CD4-positive, alpha-beta T cell treated with Interleukin-15 for 4 hours (primary cell): ENCODE measurements around the gene COG3.

Experiments
- DNase-seq: peaks from one replicate; pipeline ENCODE4 v3.0.0-alpha.2; 2020; ENCODE audit warnings: low spot score

The COG3 gene

GRCh38 chr13:45446181-45446580 is 18.6 kb upstream of the COG3 start:
- no peak for DNase-seq

DNA sequence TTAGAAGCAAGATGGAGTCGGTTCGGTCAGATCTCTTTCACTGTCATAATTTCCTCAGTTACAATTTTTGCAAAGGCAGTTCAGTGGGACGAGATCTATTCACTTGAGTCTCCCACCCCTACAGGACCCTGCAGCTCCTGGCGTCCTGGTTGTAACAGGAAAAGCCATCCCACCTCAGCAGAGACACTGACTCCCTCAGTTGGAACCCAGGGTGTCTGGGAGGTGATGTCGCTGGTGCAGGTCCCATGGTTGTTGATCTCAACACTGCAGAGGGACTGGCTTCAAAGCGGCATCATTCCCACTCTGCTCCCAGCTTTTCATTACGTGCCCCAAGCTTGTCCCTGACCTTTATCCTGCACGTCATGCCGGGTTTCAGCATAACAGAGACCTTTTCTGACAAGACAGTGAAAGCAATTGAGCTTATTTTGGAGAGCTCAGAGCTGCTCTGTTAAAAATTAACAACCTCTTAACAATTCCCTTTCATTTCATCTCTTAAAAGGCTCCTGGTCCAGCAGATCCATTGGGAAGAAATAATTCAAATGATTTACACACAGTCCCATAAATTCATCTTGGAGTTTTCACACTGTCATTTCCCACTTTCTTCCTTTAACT is 17.6 kb upstream of the COG3 start:
- DNase-seq: no peak

DNA sequence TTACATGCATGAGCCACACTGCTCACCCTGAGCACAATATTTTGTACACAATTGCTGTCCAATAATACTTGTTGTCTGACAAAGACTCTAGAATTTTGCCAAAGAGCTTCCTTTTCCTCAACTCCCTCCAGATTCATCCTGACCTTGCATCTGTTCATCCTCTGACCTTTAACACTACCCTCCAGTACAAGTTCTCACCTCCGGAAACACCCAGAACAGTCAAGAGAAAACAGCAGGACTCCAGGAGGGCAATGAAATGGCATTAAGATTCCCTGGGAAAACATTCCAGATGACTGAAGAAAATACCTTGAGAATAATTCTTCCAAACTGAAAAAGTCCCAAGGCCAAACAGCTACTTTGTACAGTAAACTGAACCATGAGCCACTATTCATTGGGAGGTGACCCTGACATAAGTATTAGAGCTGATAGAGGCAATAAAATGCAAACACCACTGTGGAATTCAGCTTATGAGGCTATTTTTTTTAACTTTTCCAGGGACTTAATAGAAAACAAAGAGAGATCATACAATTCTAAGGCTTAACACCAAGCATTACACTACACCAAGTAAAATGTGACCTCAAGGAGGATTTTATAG is 15.7 kb upstream of the COG3 start:
- no peak for DNase-seq

- DNase-seq: no peak
These were observed 13.5 kb upstream of the COG3 start for GRCh38 chr13:45451282-45451681.

- DNase-seq: no peak
These were observed 10.5 kb upstream of the COG3 start for GRCh38 chr13:45454204-45454603.

DNA sequence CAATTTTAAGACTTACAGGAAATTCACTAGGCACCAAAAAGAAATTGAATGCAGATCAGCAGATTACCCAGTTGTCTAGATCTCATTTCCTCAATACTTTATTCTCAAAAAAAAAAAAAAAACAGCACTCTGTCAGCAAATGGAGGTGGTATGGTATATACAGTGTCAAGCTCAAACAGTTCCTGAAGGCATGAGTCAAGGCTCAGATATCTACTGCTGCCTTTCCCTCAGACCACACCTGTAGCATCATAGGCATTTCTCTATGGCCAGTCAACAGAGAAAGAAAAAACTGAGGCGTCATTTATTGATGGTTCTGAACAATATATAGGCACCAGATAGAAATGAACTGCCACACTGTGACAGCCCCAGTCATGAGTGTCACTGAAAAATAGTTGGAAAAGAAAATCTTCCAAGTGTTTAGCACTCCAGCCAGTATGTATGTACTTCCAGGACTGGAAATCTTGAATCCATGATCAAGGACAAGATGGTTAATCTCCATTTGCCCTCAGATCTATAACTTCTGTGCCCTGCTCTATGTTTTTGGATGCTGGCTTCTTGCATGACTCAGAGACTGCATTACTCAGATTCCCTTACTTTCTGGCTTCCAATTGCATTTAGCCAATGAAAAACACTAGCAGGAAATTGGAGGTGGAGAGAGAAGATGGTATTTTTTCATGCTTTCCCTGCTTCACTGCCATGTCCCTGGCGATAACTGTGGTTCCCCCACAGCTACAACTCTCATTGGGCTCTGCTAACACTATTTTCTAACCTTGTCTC is 8.4 kb upstream of the COG3 start:
- no peak for DNase-seq

DNA sequence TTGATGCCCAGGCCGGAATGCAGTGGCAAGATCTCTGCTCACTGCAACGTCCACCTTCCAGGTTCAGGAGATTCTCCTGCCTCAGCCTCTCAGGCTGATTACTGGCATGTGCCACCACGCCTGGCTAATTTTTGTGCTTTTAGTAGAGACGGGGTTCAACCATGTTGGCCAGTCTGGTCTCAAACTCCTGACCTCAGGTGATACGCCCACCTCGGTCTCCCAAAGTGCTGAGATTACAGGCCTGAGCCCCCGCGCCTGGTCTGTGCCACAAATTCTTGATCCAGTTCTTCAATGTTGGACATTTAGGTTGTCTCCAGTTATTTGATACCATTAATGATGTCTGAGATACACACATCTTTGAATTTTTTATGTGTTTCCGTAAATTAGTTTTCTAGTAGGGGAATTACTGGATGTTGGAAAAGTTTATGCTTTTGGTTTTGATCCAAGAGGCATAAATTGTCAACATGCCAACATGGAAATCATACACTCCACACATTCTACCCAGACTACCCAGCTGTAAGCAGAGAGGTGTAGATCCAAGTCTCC is 525 bp upstream of the COG3 start:
- DNase-seq: no peak

DNA sequence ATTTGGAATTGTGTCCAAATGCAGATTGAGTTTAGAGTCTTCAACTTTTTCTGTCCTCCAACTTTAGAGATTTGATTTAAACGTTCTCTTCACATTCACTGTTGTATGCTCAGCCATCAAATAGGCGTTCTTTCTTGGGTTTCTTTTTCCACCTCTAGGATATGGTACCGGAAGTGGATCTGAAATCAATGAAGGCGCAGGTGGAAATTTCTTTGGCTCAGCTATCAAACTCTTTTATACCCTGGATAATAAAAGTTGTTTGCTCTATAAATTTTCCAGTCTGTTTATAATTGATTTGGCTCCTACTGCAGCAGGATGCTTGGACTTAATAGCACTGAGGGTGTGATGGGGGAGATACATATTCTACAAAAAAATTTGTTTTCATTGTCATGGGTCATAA is 1.6 kb downstream of the COG3 start:
- no peak for DNase-seq

DNA sequence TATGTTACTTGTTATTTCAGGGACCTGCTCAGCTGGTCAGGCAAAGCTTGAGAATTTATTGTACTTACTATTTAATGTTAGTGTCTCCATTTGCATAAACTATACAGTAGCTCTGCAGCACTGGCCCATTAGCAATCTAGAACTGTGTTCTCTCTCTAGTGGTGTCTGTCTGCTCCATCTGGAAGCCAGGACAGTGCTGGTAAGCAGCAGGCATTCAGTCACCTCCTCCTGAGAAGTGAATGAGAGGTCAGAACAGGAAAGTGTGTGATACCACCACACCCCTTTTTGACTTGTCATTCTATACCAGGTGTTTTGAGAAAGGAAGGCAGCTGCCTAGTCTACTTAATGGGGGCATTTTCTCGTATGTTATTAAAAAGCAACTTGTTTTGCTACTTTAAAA is 3.9 kb downstream of the COG3 start:
- DNase-seq: no peak

- no peak for DNase-seq
These were observed 7.5 kb downstream of the COG3 start for GRCh38 chr13:45472171-45472705.

- DNase-seq: peak; percentile 24
These were observed 8.9 kb downstream of the COG3 start for GRCh38 chr13:45473627-45474026.

DNA sequence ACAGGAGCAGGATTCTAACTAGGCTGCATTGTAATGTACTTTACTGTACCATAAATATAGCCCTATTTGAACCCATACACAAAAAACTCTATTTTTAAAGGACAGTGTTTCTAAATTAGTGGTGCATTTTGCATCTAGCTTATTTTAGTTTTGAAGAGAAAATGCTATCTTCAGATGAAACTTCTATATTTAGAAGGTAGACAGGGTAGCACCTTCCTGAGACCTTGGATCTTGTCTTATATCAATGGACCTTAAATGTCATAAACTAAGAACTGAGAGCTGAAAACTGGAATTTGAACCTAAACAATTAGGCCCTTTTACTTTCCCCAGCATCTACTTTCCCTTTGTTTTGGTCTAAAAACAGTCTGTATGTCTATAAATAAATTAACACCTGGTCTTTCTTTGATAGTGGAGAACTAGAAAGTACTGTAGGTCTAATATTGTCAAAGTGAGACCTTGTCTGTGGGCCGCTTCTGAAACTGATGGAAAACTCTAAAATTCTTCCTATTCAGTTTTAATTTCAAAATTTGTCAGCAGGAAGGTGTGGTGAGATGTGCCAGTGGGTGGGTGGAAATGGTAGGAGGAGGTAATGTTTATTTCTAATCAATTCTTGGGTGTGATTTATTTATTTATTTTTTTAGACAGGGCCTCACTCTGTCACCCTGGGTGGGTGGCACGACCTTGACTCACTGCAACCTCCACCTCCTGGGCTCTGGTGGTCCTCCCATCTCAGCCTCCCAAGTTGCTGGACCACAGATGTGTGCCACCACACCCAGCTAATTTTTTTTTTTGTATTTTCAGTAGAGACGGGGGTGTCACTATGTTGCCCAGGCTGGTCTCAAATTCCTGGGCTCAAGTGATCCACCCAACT is 10.1 kb downstream of the COG3 start:
- no peak for DNase-seq

DNA sequence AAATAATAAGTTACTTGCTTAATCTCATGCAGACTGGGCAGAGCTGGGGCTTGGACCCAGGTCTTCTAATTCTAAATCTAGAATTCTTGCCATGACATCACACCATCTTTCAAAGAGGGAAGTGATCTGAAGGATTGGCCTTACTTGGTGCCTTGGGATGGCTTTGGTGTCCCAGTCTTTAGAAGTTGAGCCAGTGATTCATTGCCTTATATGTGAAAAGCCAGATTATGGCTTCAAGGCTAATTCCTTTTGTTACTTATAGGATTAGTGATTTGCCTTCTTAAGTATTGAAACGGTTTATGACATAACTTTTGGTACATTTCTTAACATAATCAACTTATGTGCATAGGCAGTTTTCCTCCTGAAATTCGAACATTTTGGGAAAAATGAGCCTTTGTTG is 14.9 kb downstream of the COG3 start:
- no peak for DNase-seq

DNA sequence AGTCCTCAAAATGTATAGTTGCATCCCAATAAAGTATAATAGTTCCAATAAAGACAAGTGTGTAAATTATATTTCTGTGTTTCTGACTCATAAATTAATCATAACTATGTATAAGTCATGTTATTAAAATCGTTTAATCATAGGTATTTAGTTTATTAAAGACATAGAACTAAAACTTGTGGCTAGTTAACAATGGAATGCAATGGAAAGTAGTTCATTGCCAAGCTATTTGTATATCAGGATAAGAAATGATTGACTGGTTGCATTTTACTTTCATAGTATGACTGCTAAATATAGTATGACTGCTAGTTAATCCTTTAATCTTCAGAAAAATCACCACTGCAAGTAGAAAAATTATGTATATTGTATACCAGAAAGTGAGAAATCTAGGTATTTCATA is 16.9 kb downstream of the COG3 start:
- DNase-seq: no peak

GRCh38 chr13:45482571-45483173 is 17.9 kb downstream of the COG3 start:
- no peak for DNase-seq

DNA sequence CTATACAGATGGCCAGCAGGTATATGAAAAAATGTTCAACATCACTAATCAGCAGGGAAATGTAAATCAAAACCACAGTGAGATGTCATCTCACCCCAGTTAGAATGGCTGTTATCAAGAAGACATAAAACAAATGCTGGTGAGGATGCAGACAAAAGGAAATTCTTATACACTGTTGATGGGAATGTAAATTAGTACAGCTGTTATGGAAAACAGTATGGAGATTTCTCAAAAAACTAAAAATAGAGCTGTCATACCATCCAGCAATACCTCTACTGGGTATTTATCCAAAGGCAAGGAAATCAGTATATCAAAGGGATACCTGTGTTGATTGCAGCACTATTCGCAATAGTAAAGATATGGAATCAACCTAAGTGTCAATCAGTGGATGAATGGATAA is 22.9 kb downstream of the COG3 start:
- DNase-seq: no peak

DNA sequence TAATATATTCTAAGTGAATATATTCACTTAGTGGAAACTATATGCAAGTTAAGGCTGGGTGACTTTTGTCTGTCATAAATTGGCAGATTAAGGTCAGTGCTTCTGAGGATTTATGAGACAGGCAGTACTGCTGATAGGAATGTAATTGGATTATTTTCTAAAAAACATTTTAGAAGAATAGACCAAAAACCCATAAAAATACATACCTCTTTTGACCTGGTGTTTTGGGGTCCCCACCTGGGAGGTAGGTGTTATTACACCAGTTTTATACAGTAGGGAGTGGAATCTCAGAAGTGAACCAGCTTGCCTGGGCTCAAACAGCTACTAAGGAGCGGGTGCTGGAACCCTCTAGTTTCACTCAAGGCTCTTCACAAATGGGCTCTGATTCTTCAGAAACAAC is 25.3 kb downstream of the COG3 start:
- peak; percentile 31 for DNase-seq

DNA sequence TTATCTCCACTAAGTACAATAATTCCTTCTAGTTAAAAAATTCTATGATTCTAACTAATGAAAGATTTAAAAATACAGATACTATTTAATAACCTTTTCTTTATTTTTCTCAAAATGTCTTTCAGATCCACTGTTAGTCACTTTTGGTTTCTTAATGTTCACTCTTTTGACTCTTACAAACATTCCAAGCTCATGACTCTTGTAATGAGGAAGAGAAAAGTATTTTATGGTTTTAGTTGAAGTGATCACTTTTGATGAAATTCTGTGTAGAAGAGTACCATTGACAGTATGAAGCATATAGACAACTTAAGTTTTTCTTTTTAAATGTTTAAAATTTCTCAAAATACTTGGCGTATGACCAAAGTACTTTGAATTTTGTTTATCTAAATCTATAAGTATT is 27.8 kb downstream of the COG3 start:
- no peak for DNase-seq

DNA sequence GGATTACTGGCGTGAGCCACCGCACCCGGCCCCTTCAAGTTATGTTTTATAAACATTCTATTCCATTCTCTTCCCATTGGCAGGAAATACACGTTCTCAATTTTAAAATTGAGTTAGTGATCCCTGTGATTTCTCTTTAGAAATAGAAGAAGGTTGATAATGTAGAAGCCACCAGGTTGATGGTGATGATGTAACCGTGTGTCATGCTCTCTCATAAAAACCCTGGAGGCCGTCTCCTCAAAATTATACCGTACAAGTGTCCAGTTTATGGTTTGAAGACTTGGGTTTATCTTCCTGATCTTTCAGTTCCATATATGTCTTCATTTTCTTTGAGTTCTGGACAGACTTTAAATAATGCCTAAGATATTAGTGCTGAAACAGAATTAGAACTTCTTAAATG is 32.2 kb downstream of the COG3 start:
- DNase-seq: no peak

DNA sequence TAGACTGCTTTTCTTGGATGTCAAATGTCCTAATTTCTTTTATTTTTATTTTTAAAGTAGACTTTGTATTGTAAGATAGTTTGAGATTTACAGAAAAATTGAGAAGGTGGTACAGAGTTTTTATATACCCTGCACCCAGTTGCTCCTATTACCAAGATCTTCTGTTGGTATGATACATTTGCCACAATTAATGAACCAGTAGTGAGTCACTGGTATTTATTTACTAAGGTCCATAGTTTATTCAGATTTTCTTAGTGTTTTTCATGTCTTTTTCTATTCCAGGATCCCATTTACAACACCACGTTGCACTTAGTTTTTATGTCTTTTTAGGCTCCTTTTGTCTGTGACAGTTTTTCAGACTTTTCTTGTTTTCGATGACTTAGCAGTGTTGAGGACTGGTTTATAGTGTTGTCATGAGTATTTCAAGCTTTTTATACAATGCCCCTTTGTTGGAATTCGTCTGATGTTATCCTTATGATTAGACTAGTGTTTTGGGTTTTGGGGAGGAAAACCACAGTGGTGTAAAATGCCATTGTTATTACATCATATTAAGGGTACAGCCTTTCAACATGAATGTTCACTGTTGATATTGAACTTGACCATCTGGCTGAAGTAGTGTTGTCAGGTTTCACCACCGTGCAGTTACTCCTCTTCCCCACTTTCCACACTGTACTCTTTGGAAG is 35.9 kb downstream of the COG3 start:
- no peak for DNase-seq

GRCh38 chr13:45501175-45501526 is 36.4 kb downstream of the COG3 start:
- DNase-seq: no peak
